ENCODE data around the gene RFC3. TPM values are rescaled to one million over a fixed set of nuclear protein-coding genes. Genes with fewer than 3 reads are reported as not detected.

The RFC3 gene
- total RNA-seq, 3 donors from 2014 or later, result 9.8 to 19.8 (median 10.7) TPM

GRCh38 chr13:33870046-33870668 lies 52.2 kb downstream of the RFC3 start:
- no peak for DNase-seq (ENCODE audit: low spot score in 2 of 2)
- Histone ChIP-seq H3K27ac (no peak overlapping the region), H3K9me3 (no peaks in the 10 kb centered on the region), H3K36me3 (no peaks in the 10 kb centered on the region), H3K4me1 (no peaks in the 10 kb centered on the region), H3K4me3 (no peak overlapping the region), H3K27me3 (no peaks in the 10 kb centered on the region)
- intact Hi-C loops (cut with DNase I; ENCODE audit: low total_unique reads), result no loop called here
- no peak for TF ChIP-seq POLR2A (IDR thresholded peaks at IDR 0.05)
- no peak for TF ChIP-seq CTCF (IDR thresholded peaks at IDR 0.05)
- TF ChIP-seq POLR2AphosphoS5 (IDR thresholded peaks at IDR 0.05), result no peak

- Histone ChIP-seq H3K27me3 (no peaks in the 10 kb centered on the region), H3K4me3 (no peak overlapping the region), H3K9me3 (no peaks in the 10 kb centered on the region), H3K36me3 (no peaks in the 10 kb centered on the region), H3K4me1 (no peaks in the 10 kb centered on the region), H3K27ac (no peak overlapping the region)
- DNase-seq (ENCODE audit: low spot score in 2 of 2), result no peak
- intact Hi-C loops (cut with DNase I; ENCODE audit: low total_unique reads), result no loop called here
- TF ChIP-seq POLR2A (IDR thresholded peaks at IDR 0.05), result no peak
- no peak for TF ChIP-seq POLR2AphosphoS5 (IDR thresholded peaks at IDR 0.05)
- TF ChIP-seq CTCF (IDR thresholded peaks at IDR 0.05), result no peak
These were observed 53.5 kb downstream of the RFC3 start for GRCh38 chr13:33871207-33872004.

GRCh38 chr13:33872005-33872351 lies 54.0 kb downstream of the RFC3 start:
- Histone ChIP-seq H3K36me3 (no peaks in the 10 kb centered on the region), H3K4me1 (no peaks in the 10 kb centered on the region), H3K9me3 (no peaks in the 10 kb centered on the region), H3K27me3 (no peaks in the 10 kb centered on the region), H3K4me3 (no peak overlapping the region), H3K27ac (no peak overlapping the region)
- no peak for DNase-seq (ENCODE audit: low spot score in 2 of 2)
- TF ChIP-seq POLR2AphosphoS5 (IDR thresholded peaks at IDR 0.05), result no peak
- no peak for TF ChIP-seq POLR2A (IDR thresholded peaks at IDR 0.05)
- TF ChIP-seq CTCF (IDR thresholded peaks at IDR 0.05), result no peak
- intact Hi-C loops (cut with DNase I; ENCODE audit: low total_unique reads), result no loop called here

- H3K4me1 ChIP-seq, result no peaks in the 10 kb centered on the region
These were observed 55.4 kb downstream of the RFC3 start for GRCh38 chr13:33873251-33873908.

More at GRCh38 chr13:33873251-33873908, 55.4 kb downstream of the RFC3 start:
- no peak for DNase-seq (ENCODE audit: low spot score in 2 of 2)
- no peaks in the 10 kb centered on the region for H3K9me3 ChIP-seq
- no peaks in the 10 kb centered on the region for H3K27me3 ChIP-seq
- intact Hi-C loops (cut with DNase I; ENCODE audit: low total_unique reads), result no loop called here
- TF ChIP-seq POLR2A (IDR thresholded peaks at IDR 0.05) (no peak), CTCF (IDR thresholded peaks at IDR 0.05) (no peak), POLR2AphosphoS5 (IDR thresholded peaks at IDR 0.05) (no peak)
- H3K36me3 ChIP-seq, result no peaks in the 10 kb centered on the region
- H3K4me3 ChIP-seq, result no peak overlapping the region
- H3K27ac ChIP-seq, result no peak overlapping the region
